ENCODE results near the gene HAO1.

GRCh38 chr20:7933346-7933745 lies 6.9 kb downstream of the HAO1 start:
- TF ChIP-seq CTCF (IDR thresholded peaks at IDR 0.05; ENCODE audit: low read length) (no peak), EZH2 (IDR thresholded peaks at IDR 0.05; ENCODE audit: borderline replicate concordance, low read length) (no peak)

All from OCI-LY1 (cell line).